ENCODE data around the gene FAM193B.

The FAM193B gene

GRCh38 chr5:177509991-177510566, 44.3 kb downstream of the FAM193B start:
- Histone ChIP-seq H3K27me3 (no peaks in the 10 kb centered on the region), H3K4me3 (no peak overlapping the region), H3K9me3 (no peaks in the 10 kb centered on the region), H3K27ac (no peak overlapping the region), H3K36me3 (peaks cover 36 to 61% (median 49%) of the 10 kb centered on the region in 3 donors), H3K4me1 (peaks cover 0 to 6% (median 0%) of the 10 kb centered on the region in 4 donors)
- no peak for DNase-seq
- intact Hi-C loops (cut with DNase I; ENCODE audit: low total_unique reads) = no loop called here
- TF ChIP-seq CTCF (IDR thresholded peaks at IDR 0.05) = no peak

GRCh38 chr5:177509381-177509951, 44.9 kb downstream of the FAM193B start, which contains the start of gene DOK3:
Gene DOK3 (minus strand): TSS chr5:177509826. CDS start chr5:177509540, 286 bp downstream.
- Histone ChIP-seq H3K4me1 (peaks cover 0 to under 1% (median 0%) of the 10 kb centered on the region in 4 donors), H3K4me3 (peak within 1 kb of the TSS; percentile 28 to 36), H3K27ac (no peak within 1 kb of the TSS), H3K9me3 (no peaks in the 10 kb centered on the region), H3K36me3 (peaks cover 35 to 55% (median 43%) of the 10 kb centered on the region in 3 donors), H3K27me3 (no peaks in the 10 kb centered on the region)
- intact Hi-C loops (cut with DNase I; ENCODE audit: low total_unique reads) = no loop called here
- no peak for TF ChIP-seq CTCF (IDR thresholded peaks at IDR 0.05)
- DNase-seq = peak in 1 of 2 donors; percentile 74

GRCh38 chr5:177508837-177509236, 45.5 kb downstream of the FAM193B start:
- no peaks in the 10 kb centered on the region for H3K9me3 ChIP-seq
- H3K27ac ChIP-seq = no peak overlapping the region
- H3K36me3 ChIP-seq = peaks cover 31 to 48% (median 37%) of the 10 kb centered on the region in 3 donors
- intact Hi-C loops (cut with DNase I; ENCODE audit: low total_unique reads) = no loop called here
- no peak for TF ChIP-seq CTCF (IDR thresholded peaks at IDR 0.05)
- no peak for DNase-seq
- no peaks in the 10 kb centered on the region for H3K27me3 ChIP-seq
- no peaks in the 10 kb centered on the region for H3K4me1 ChIP-seq
- peak overlapping the region; percentile 28 to 36 for H3K4me3 ChIP-seq

GRCh38 chr5:177508221-177508611, 46.1 kb downstream of the FAM193B start:
- no peak overlapping the region for H3K27ac ChIP-seq
- peak overlapping the region; percentile 28 to 36 for H3K4me3 ChIP-seq
- no peaks in the 10 kb centered on the region for H3K9me3 ChIP-seq
- no peaks in the 10 kb centered on the region for H3K27me3 ChIP-seq
- intact Hi-C loops (cut with DNase I; ENCODE audit: low total_unique reads) = no loop called here
- peaks cover 24 to 42% (median 31%) of the 10 kb centered on the region in 3 donors for H3K36me3 ChIP-seq
- DNase-seq = no peak
- H3K4me1 ChIP-seq = no peaks in the 10 kb centered on the region
- TF ChIP-seq CTCF (IDR thresholded peaks at IDR 0.05) = no peak

GRCh38 chr5:177507596-177508220, 46.7 kb downstream of the FAM193B start:
- no peaks in the 10 kb centered on the region for H3K9me3 ChIP-seq
- no peaks in the 10 kb centered on the region for H3K27me3 ChIP-seq
- H3K4me3 ChIP-seq = no peak overlapping the region
- no peak overlapping the region for H3K27ac ChIP-seq
- DNase-seq = no peak
- intact Hi-C loops (cut with DNase I; ENCODE audit: low total_unique reads) = no loop called here
- peaks cover 19 to 37% (median 26%) of the 10 kb centered on the region in 3 donors for H3K36me3 ChIP-seq
- no peaks in the 10 kb centered on the region for H3K4me1 ChIP-seq
- TF ChIP-seq CTCF (IDR thresholded peaks at IDR 0.05) = no peak
